Mucosa of descending colon (tissue), 3 donors: ENCODE measurements around the gene NHS. TPM values are rescaled to one million over a fixed set of nuclear protein-coding genes. Genes with fewer than 3 reads are reported as not detected.

Source experiments
- ATAC-seq: fragments of 200-7000 bp; cut with Tn5 transposase; one replicate; pipeline ENCODE4 v1.9.1; 2020; ENCODE audit warnings: mild to moderate bottlenecking, moderate library complexity
- DNase-seq, 3 donors: peaks; one replicate each; pipeline ENCODE4 v3.0.0-alpha.2; 2020
- H3K36me3 ChIP-seq: fragments of 200-600 bp; one replicate; pipeline ENCODE4 v1.8.0; 2021; ENCODE audit warnings: low read depth, mild to moderate bottlenecking
- H3K4me1 ChIP-seq: fragments of 200-600 bp; one replicate; pipeline ENCODE4 v1.8.0; 2021; ENCODE audit warnings: low read depth, mild to moderate bottlenecking
- H3K4me3 ChIP-seq: fragments of 200-600 bp; one replicate; pipeline ENCODE4 v1.8.0; 2021; ENCODE audit warnings: mild to moderate bottlenecking
- H3K9me3 ChIP-seq: fragments of 200-600 bp; one replicate; pipeline ENCODE4 v1.8.0; 2021; ENCODE audit warnings: mild to moderate bottlenecking
- CTCF ChIP-seq: fragments of 200-600 bp; IDR thresholded peaks from one replicate; pipeline ENCODE4 v1.8.0; 2022; ENCODE audit warnings: antibody characterized with exemption, mild to moderate bottlenecking
- intact Hi-C, 2 donors: fragments of 100-400 bp; cut with DNase I in 1 of 2; cut with micrococcal nuclease in 1 of 2; formaldehyde crosslinking; loops; one replicate each; pipeline versions ENCODE4 v1.11.0 to v1.11.1; 2022; cut with DNase I, micrococcal nuclease
- long read RNA-seq, 2 donors: library from polyadenylated mRNA; unstranded; transcript quantifications; one replicate each; pipeline ENCODE4 v2.0.0, GENCODE V29; 2019 to 2021
- total RNA-seq, 3 donors: library from RNA; stranded (reverse); fragmentation: NEBNext Ultra II Directional in 2 of 3; extraction: Animal tissue kit (Norgen Biotek cat#: 25700) in 2 of 3; gene quantifications; one replicate each; pipeline versions ENCODE4 v1.2.1 to v1.2.4, GENCODE V29; 2021 to 2023
- donor health status: DM: no; HTN: no; CAD: no; lungs with moderate emphysema.
- donor health status: DM: no; HTN: no; CAD: no.
- donor health status: DM: no; HTN: yes; CAD: no.

The NHS gene
- total RNA-seq: 10 to 100 TPM in 1 of 3 donors, 1 to 10 TPM in 2; 1.8 to 11.7 (median 2.1) TPM
- long read RNA-seq, donor 1: 0 reads
- long read RNA-seq, donor 2: 0 reads

GRCh38 chrX:17374619-17375366, at the start of gene NHS:
TSS of gene NHS (plus strand) at chrX:17375200. CDS start at chrX:17375758, 558 bp downstream.
- Histone ChIP-seq H3K4me1 (no peaks in the 10 kb centered on the region), H3K36me3 (no peaks in the 10 kb centered on the region), H3K9me3 (no peaks in the 10 kb centered on the region), H3K4me3 (peak within 1 kb of the TSS; percentile 3)
- peak; percentile 66 to 80 (median 77) for DNase-seq
- peak; percentile 82 for ATAC-seq
- intact Hi-C loops: loop anchor here (5.0 to 10.0 kb wide), 2 partner anchors 130 to 223 kb away; no protein-coding TSS in a partner anchor
- TF ChIP-seq CTCF: peak; percentile 21

GRCh38 chrX:17328837-17329236, 46.2 kb upstream of the NHS start:
- TF ChIP-seq CTCF: no peak
- intact Hi-C loops: no loop called here
- ATAC-seq: no peak
- DNase-seq: no peak
- Histone ChIP-seq H3K9me3 (no peaks in the 10 kb centered on the region), H3K36me3 (no peaks in the 10 kb centered on the region), H3K4me1 (no peaks in the 10 kb centered on the region), H3K4me3 (no peak overlapping the region)

- Histone ChIP-seq H3K9me3 (no peaks in the 10 kb centered on the region), H3K4me1 (no peaks in the 10 kb centered on the region), H3K4me3 (no peak overlapping the region), H3K36me3 (no peaks in the 10 kb centered on the region)
- no peak for DNase-seq
- no peak for TF ChIP-seq CTCF
- ATAC-seq: no peak
- intact Hi-C loops: no loop called here
These were observed 38.6 kb upstream of the NHS start for GRCh38 chrX:17336377-17336776.

GRCh38 chrX:17355976-17356375, 19.0 kb upstream of the NHS start:
- Histone ChIP-seq H3K9me3 (no peaks in the 10 kb centered on the region), H3K4me1 (no peaks in the 10 kb centered on the region), H3K4me3 (no peak overlapping the region), H3K36me3 (no peaks in the 10 kb centered on the region)
- ATAC-seq (no peak), DNase-seq (no peak)
- intact Hi-C loops: no loop called here
- no peak for TF ChIP-seq CTCF

- Histone ChIP-seq H3K9me3 (no peaks in the 10 kb centered on the region), H3K4me3 (no peak overlapping the region), H3K36me3 (no peaks in the 10 kb centered on the region), H3K4me1 (no peaks in the 10 kb centered on the region)
- intact Hi-C loops: no loop called here
- ATAC-seq (no peak), DNase-seq (no peak)
- TF ChIP-seq CTCF: no peak
These were observed 15.5 kb upstream of the NHS start for GRCh38 chrX:17359500-17359899.
